ENCODE measurements around the gene ANKRD62. TPM values are rescaled to one million over a fixed set of nuclear protein-coding genes. Genes with fewer than 3 reads are reported as not detected.

The ANKRD62 gene
- not detected for total RNA-seq

GRCh38 chr18:12093520-12094257 lies at the start of gene ANKRD62:
ANKRD62 (plus strand) TSS chr18:12093843; CDS start chr18:12094018, 175 bp downstream.
- Mint-ChIP-seq H3K27me3 (peaks cover 3% of the 10 kb centered on the region), H3K27ac (no peak within 1 kb of the TSS), H3K4me1 (peaks cover 13% of the 10 kb centered on the region), H3K4me3 (no peak within 1 kb of the TSS), H3K9me3 (ENCODE audit: low read depth) (no peaks in the 10 kb centered on the region), H3K36me3 (no peaks in the 10 kb centered on the region)
- no peak for ATAC-seq
- no peak for DNase-seq
- CTCF ChIA-PET = interaction anchor here (1.3 kb wide), 1 partner anchor 143 kb away, joined by 3 read pairs; no protein-coding TSS in a partner anchor

- no peak overlapping the region for H3K4me3 Mint-ChIP-seq
- H3K27ac Mint-ChIP-seq = no peak overlapping the region
- H3K4me1 Mint-ChIP-seq = peaks cover 18% of the 10 kb centered on the region
- DNase-seq = no peak
- H3K9me3 Mint-ChIP-seq (ENCODE audit: low read depth) = no peaks in the 10 kb centered on the region
- peaks cover 19% of the 10 kb centered on the region for H3K27me3 Mint-ChIP-seq
- CTCF ChIA-PET = no interaction called here
- H3K36me3 Mint-ChIP-seq = no peaks in the 10 kb centered on the region
- ATAC-seq = no peak
Observed at GRCh38 chr18:12044591-12044990, 49.1 kb upstream of the ANKRD62 start.

GRCh38 chr18:12046046-12046750 lies 47.4 kb upstream of the ANKRD62 start:
- peaks cover 18% of the 10 kb centered on the region for H3K4me1 Mint-ChIP-seq
- no peak overlapping the region for H3K4me3 Mint-ChIP-seq
- H3K9me3 Mint-ChIP-seq (ENCODE audit: low read depth) = no peaks in the 10 kb centered on the region
- DNase-seq (no peak), ATAC-seq (no peak)
- H3K27me3 Mint-ChIP-seq = peaks cover 13% of the 10 kb centered on the region
- no peaks in the 10 kb centered on the region for H3K36me3 Mint-ChIP-seq
- no peak overlapping the region for H3K27ac Mint-ChIP-seq
- CTCF ChIA-PET = no interaction called here

DNA sequence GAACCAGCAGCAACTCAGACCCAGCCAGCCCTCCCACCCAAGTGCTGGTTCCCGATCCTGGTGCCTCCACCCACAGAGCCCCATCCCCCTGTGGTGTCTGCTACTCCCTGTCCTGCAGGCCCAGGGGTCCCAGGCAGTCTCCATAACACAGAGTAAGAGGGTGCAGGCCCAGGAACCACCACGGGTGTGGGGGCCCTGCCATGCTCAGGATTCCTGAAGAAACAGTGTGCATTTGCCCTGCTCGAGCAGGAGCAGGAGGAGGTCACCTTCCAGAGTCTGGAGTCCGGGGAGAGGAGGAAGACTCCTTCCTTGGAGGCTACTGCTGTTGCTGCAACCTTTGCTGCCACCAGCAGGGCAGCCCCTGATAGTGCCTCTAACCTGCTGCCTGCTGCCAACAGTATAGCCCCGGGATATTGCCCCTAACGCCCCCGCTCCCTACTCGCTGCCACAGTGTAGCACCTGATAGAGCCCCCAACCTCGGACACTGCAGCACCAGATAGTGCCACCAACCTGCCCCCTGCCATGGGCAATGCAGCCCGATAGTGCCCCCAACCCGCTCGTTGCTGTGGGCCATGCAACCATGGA lies 46.8 kb upstream of the ANKRD62 start:
- Mint-ChIP-seq H3K4me1 (peaks cover 12% of the 10 kb centered on the region), H3K36me3 (no peaks in the 10 kb centered on the region), H3K27me3 (peaks cover 17% of the 10 kb centered on the region), H3K27ac (no peak overlapping the region), H3K4me3 (no peak overlapping the region), H3K9me3 (ENCODE audit: low read depth) (no peaks in the 10 kb centered on the region)
- CTCF ChIA-PET = no interaction called here
- no peak for DNase-seq
- ATAC-seq = peak; percentile 39

DNA sequence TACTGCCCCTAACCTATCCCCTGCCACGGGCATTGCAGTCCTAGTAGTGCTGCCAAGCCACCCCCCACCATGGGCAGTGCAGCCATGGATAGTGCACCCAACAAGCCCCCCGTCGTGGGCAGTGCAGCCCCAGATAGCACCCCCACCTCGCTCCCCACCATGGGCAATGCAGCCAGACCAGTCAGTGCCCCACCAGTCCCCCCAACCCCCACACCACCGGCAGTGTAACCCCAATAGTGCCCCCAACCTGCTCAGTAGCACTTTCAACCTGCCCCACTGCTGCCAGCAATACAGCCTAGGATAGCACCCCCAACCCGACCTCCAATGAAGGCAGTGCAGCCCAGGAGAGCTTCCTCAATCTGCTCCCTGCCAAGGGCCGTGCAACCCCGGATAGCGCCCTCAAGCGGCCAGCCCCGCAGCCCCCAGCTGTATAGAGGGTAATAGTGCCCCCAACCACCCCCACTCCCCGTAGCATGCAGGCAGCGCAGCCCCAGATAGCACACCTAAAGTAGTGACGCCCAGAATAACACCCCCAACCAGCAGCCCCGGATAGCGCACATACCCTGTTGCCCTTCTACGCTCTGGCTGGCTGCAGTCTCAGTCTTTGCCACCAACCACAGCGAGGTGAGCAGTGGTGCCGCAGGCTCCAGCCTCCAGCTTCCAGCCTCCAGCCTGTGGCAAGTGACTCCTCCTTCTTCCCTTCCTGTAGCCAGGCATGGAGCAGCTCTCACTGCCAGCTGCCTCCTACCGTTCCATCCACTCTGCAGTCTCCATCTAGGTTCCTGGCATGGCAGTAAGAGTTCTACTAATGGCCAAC lies 45.4 kb upstream of the ANKRD62 start:
- Mint-ChIP-seq H3K27ac (no peak overlapping the region), H3K9me3 (ENCODE audit: low read depth) (no peaks in the 10 kb centered on the region), H3K4me1 (peaks cover 7% of the 10 kb centered on the region), H3K36me3 (no peaks in the 10 kb centered on the region), H3K27me3 (peaks cover 28% of the 10 kb centered on the region), H3K4me3 (no peak overlapping the region)
- CTCF ChIA-PET = interaction anchor here (0.8 kb wide), 1 partner anchor 10 kb away, joined by 3 read pairs; no protein-coding TSS in a partner anchor
- ATAC-seq (no peak), DNase-seq (no peak)

DNA sequence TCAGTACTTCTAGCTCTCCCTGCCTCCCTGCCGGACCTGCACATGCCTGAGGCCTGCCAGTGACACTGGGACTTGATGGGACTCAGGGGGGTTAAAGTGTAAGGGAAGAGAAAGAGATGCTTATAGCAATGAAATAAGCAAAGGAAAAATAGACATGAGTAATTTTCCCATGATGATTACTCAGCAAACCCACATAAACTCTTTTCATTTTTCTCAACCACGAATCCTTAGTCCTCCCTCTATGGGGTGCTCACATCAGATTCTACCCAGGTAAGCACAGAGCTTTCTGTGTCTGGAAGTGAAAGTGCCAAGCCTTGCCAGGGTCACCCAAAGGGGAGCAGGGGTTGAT lies 44.8 kb upstream of the ANKRD62 start:
- DNase-seq = no peak
- CTCF ChIA-PET = interaction anchor here (0.8 to 1.4 kb wide), 2 partner anchors 10 to 110 kb away, joined by 3 read pairs; no protein-coding TSS in a partner anchor
- ATAC-seq = no peak
- H3K36me3 Mint-ChIP-seq = no peaks in the 10 kb centered on the region
- H3K27me3 Mint-ChIP-seq = peaks cover 27% of the 10 kb centered on the region
- H3K9me3 Mint-ChIP-seq (ENCODE audit: low read depth) = no peaks in the 10 kb centered on the region
- H3K4me1 Mint-ChIP-seq = peaks cover 7% of the 10 kb centered on the region
- no peak overlapping the region for H3K4me3 Mint-ChIP-seq
- no peak overlapping the region for H3K27ac Mint-ChIP-seq

GRCh38 chr18:12049978-12050811 lies 43.4 kb upstream of the ANKRD62 start:
- H3K4me1 Mint-ChIP-seq = peaks cover 7% of the 10 kb centered on the region
- no peak overlapping the region for H3K4me3 Mint-ChIP-seq
- ATAC-seq = no peak
- H3K36me3 Mint-ChIP-seq = no peaks in the 10 kb centered on the region
- H3K27ac Mint-ChIP-seq = no peak overlapping the region
- no peaks in the 10 kb centered on the region for H3K9me3 Mint-ChIP-seq (ENCODE audit: low read depth)
- H3K27me3 Mint-ChIP-seq = peaks cover 34% of the 10 kb centered on the region
- CTCF ChIA-PET = interaction anchor here (1.4 kb wide), 1 partner anchor 112 kb away, joined by 3 read pairs; no protein-coding TSS in a partner anchor
- no peak for DNase-seq

DNA sequence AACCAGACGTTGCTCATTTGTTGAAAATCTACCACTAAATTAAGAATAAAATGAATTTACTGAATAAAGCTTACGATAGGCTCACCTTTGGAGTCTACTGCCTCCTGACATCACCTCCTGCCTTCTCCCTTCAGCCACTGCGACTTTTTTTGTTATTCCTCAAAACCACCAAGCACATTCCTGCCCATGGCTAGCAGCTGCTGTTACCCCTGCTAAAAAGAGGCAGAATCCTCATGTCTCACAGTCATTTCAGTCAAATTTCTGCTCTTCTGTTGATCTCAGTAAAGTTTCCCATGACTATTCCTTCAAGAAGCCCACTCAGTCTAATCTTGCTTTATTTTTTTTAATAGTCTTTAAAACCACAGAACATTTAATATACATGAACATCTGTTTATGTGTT lies 40.8 kb upstream of the ANKRD62 start:
- no peak overlapping the region for H3K27ac Mint-ChIP-seq
- CTCF ChIA-PET = no interaction called here
- no peak overlapping the region for H3K4me3 Mint-ChIP-seq
- ATAC-seq (no peak), DNase-seq (no peak)
- no peaks in the 10 kb centered on the region for H3K9me3 Mint-ChIP-seq (ENCODE audit: low read depth)
- no peaks in the 10 kb centered on the region for H3K36me3 Mint-ChIP-seq
- peaks cover 7% of the 10 kb centered on the region for H3K4me1 Mint-ChIP-seq
- peaks cover 36% of the 10 kb centered on the region for H3K27me3 Mint-ChIP-seq

- CTCF ChIA-PET = no interaction called here
- peaks cover 6% of the 10 kb centered on the region for H3K4me1 Mint-ChIP-seq
- DNase-seq (no peak), ATAC-seq (no peak)
- H3K4me3 Mint-ChIP-seq = no peak overlapping the region
- H3K36me3 Mint-ChIP-seq = no peaks in the 10 kb centered on the region
- no peaks in the 10 kb centered on the region for H3K9me3 Mint-ChIP-seq (ENCODE audit: low read depth)
- H3K27ac Mint-ChIP-seq = no peak overlapping the region
- H3K27me3 Mint-ChIP-seq = peaks cover 38% of the 10 kb centered on the region
Observed at GRCh38 chr18:12053289-12053688, 40.4 kb upstream of the ANKRD62 start.

- H3K9me3 Mint-ChIP-seq (ENCODE audit: low read depth) = no peaks in the 10 kb centered on the region
- no peak for ATAC-seq
- no peaks in the 10 kb centered on the region for H3K36me3 Mint-ChIP-seq
- H3K4me3 Mint-ChIP-seq = no peak overlapping the region
- no peak overlapping the region for H3K27ac Mint-ChIP-seq
- CTCF ChIA-PET = no interaction called here
- H3K4me1 Mint-ChIP-seq = no peaks in the 10 kb centered on the region
- peaks cover 28% of the 10 kb centered on the region for H3K27me3 Mint-ChIP-seq
- DNase-seq = no peak
Observed at GRCh38 chr18:12056034-12056883, 37.4 kb upstream of the ANKRD62 start.

- Mint-ChIP-seq H3K36me3 (no peaks in the 10 kb centered on the region), H3K27ac (no peak overlapping the region), H3K4me1 (no peaks in the 10 kb centered on the region), H3K4me3 (no peak overlapping the region), H3K9me3 (ENCODE audit: low read depth) (no peaks in the 10 kb centered on the region), H3K27me3 (peaks cover 24% of the 10 kb centered on the region)
- no peak for DNase-seq
- CTCF ChIA-PET = interaction anchor here (1.3 kb wide), 1 partner anchor 20 kb away, joined by 3 read pairs; no protein-coding TSS in a partner anchor
- ATAC-seq = no peak
Observed at GRCh38 chr18:12056884-12057402, 36.7 kb upstream of the ANKRD62 start.
